ENCODE measurements around the gene IGLL5.

The IGLL5 gene

GRCh38 chr22:22928666-22929380 is 41.2 kb downstream of the IGLL5 start:
- no peak overlapping the region for H3K4me3 Mint-ChIP-seq

DNA sequence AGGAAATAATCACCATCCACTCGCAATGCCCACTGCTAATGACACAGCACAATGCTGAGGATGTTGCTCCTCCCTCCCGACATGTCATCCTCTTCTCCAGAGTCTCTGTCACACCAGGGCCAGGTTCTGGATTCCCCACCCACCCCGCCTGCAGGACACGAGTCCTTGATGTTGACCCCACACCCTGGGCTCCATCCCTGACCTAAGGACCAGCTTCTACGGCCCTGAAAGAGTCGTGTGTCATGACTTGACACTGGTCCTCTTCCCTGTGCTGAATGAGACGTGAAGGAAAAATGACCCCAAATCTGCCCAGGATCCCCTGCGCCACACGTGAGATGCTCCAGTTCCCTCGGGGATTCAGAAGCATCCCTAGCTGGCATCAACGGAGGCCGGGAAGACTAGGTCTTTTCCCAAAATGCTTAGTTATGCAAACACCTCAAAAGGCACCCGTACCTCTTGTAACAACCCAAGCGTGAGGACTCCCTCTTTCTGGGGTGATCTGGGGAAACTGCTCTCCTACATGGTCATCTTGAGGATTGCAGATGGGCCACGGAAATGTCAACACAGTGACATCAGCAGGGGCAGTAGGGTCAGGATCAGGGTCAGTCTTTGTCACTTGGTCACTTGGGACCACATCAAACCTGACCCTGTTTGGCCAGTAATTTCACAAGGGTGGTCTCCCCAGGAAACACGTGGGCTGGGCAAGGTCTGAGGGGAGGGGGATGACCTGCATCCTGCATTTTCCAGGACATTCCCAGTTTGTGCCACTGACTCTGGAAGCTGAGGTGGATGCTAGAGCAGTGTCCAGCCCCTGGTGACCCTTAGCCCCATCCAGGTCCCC is 42.0 kb downstream of the IGLL5 start:
- Mint-ChIP-seq H3K27me3 (no peaks in the 10 kb centered on the region), H3K27ac (no peak overlapping the region), H3K4me1 (ENCODE audit: low read depth) (peaks cover 11% of the 10 kb centered on the region), H3K9me3 (ENCODE audit: low read depth) (no peaks in the 10 kb centered on the region), H3K4me3 (no peak overlapping the region), H3K36me3 (no peaks in the 10 kb centered on the region)

More at GRCh38 chr22:22928666-22929380, 41.2 kb downstream of the IGLL5 start:
- Mint-ChIP-seq H3K36me3 (no peaks in the 10 kb centered on the region), H3K4me1 (ENCODE audit: low read depth) (peaks cover 11% of the 10 kb centered on the region), H3K9me3 (ENCODE audit: low read depth) (no peaks in the 10 kb centered on the region), H3K27ac (no peak overlapping the region), H3K27me3 (no peaks in the 10 kb centered on the region)

DNA sequence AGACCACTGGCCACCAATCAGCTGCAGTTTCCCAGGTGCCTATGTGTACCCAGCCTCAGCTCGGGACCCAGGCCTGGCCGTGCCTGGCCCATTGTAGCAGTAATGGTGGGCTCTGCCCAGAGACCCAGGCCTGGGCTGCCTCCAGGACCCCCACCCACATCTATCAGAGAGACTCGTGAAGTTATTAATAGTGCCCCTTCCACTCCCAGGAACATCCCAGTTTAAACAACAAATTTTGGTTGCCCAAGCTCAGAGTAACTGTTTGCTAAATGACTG is 42.5 kb downstream of the IGLL5 start:
- no peaks in the 10 kb centered on the region for H3K36me3 Mint-ChIP-seq
- H3K4me3 Mint-ChIP-seq, result no peak overlapping the region
- H3K27ac Mint-ChIP-seq, result no peak overlapping the region
- H3K27me3 Mint-ChIP-seq, result no peaks in the 10 kb centered on the region
- H3K9me3 Mint-ChIP-seq (ENCODE audit: low read depth), result no peaks in the 10 kb centered on the region
- H3K4me1 Mint-ChIP-seq (ENCODE audit: low read depth), result peaks cover 11% of the 10 kb centered on the region

GRCh38 chr22:22930571-22931556 is 43.2 kb downstream of the IGLL5 start:
- peaks cover 11% of the 10 kb centered on the region for H3K4me1 Mint-ChIP-seq (ENCODE audit: low read depth)
- H3K9me3 Mint-ChIP-seq (ENCODE audit: low read depth), result no peaks in the 10 kb centered on the region
- no peak overlapping the region for H3K27ac Mint-ChIP-seq
- H3K4me3 Mint-ChIP-seq, result no peak overlapping the region
- H3K36me3 Mint-ChIP-seq, result no peaks in the 10 kb centered on the region
- no peaks in the 10 kb centered on the region for H3K27me3 Mint-ChIP-seq

- Mint-ChIP-seq H3K27me3 (no peaks in the 10 kb centered on the region), H3K9me3 (ENCODE audit: low read depth) (no peaks in the 10 kb centered on the region), H3K4me3 (no peak overlapping the region), H3K4me1 (ENCODE audit: low read depth) (peaks cover 11% of the 10 kb centered on the region), H3K27ac (no peak overlapping the region), H3K36me3 (no peaks in the 10 kb centered on the region)
Observed at GRCh38 chr22:22931557-22932270, 44.1 kb downstream of the IGLL5 start.

DNA sequence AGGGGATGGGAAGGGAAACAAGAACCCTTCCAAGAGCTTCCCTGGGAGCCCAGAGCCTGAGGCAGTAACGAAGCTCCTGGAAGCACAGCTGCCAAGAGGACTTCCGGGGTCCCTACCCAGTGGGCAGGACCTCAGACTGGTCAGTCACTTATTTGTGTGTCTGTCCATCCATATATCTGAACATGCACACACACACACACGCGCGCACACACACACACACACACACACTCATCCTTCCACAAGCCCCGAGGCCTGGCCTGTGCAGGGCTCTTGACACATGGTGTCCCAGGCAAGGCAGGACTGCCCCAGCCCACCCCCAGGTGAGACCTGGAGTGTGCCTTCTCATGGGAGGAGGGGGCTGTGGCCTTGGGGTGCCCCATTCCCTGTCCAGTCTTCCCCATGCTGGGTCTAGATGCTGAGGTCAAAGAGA is 44.9 kb downstream of the IGLL5 start:
- Mint-ChIP-seq H3K4me3 (no peak overlapping the region), H3K27me3 (no peaks in the 10 kb centered on the region)

DNA sequence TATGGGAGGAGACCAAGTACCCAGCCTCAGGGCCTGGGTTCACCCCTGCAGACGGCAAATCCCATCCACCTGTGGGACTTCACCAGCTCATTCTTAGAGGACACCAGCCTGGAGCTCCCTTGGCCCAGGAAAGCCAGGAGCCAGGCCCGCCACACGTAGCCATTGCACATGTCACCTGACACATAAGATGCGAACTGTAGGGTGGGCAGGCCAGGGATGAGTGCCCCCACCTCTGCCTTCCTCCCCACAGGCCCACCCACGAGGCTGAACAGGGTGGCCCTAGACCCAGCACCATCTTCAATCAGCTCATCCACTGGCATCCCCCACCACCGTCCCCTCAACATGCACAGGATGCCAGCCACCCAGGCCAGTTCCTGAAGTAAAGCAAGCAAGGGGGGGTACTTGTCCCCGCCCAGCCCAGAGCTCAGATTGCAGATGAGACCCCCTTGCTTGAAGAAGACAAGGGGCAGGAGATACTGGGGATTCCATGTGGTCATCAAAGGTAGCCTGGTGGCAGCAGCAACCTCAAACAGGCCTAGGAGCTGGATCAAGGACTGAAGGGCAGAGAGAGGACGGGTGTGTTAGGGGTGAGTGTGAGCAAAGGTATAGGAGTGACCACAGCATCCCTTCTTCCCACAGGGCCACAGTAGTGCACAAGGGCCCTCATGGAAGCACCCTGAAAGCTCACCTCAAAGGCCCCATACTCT is 45.6 kb downstream of the IGLL5 start:
- no peaks in the 10 kb centered on the region for H3K9me3 Mint-ChIP-seq (ENCODE audit: low read depth)
- no peak overlapping the region for H3K27ac Mint-ChIP-seq
- no peaks in the 10 kb centered on the region for H3K36me3 Mint-ChIP-seq
- no peaks in the 10 kb centered on the region for H3K27me3 Mint-ChIP-seq
- no peak overlapping the region for H3K4me3 Mint-ChIP-seq
- H3K4me1 Mint-ChIP-seq (ENCODE audit: low read depth), result peaks cover 9% of the 10 kb centered on the region

More for the DNA sequence above, 44.9 kb downstream of the IGLL5 start:
- Mint-ChIP-seq H3K9me3 (ENCODE audit: low read depth) (no peaks in the 10 kb centered on the region), H3K27ac (no peak overlapping the region), H3K36me3 (no peaks in the 10 kb centered on the region), H3K4me1 (ENCODE audit: low read depth) (peaks cover 11% of the 10 kb centered on the region)

DNA sequence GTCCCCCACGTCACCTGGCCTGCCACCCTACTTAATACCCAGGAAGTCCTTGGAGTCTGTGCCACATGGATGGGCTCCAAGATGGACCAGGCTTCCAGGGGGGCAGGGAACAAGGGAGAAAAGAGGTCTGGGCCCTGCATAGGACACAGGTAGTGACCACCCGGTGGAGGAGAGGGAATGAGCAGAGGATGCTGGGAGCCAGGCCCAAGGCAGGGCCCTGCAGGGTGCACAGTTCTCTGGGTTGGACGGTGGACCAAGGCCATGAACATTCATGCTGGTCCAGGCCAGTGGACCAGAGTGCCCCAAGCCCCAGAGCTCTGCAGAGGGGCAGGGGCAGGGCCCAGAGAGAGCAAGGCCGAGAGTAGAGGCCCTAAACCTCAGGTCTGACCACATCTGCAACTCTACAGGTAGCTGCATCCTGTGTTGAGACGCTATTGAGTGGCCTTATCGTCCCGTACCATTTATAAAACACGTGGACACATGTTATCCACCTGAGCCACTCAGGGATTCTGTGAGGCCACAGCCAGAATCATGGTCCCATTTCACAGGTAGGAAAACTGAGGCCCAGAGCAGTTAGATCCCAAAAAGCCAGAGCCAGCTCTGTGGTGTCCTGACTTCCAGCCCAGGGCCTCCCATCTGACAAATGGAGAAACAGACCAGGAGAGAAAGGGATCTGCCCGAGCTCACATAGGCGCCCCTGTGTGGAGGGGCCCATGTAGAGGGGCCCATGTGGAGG is 46.4 kb downstream of the IGLL5 start:
- Mint-ChIP-seq H3K4me3 (no peak overlapping the region), H3K27ac (no peak overlapping the region), H3K9me3 (ENCODE audit: low read depth) (no peaks in the 10 kb centered on the region), H3K4me1 (ENCODE audit: low read depth) (peaks cover 4% of the 10 kb centered on the region), H3K36me3 (no peaks in the 10 kb centered on the region), H3K27me3 (no peaks in the 10 kb centered on the region)

GRCh38 chr22:22934543-22935055 is 47.0 kb downstream of the IGLL5 start:
- Mint-ChIP-seq H3K36me3 (no peaks in the 10 kb centered on the region), H3K4me1 (ENCODE audit: low read depth) (no peaks in the 10 kb centered on the region)

GRCh38 chr22:22935056-22935545 is 47.5 kb downstream of the IGLL5 start:
- H3K27me3 Mint-ChIP-seq, result no peaks in the 10 kb centered on the region
- no peaks in the 10 kb centered on the region for H3K4me1 Mint-ChIP-seq (ENCODE audit: low read depth)
- H3K9me3 Mint-ChIP-seq (ENCODE audit: low read depth), result no peaks in the 10 kb centered on the region
- H3K4me3 Mint-ChIP-seq, result no peak overlapping the region
- H3K27ac Mint-ChIP-seq, result no peak overlapping the region
- no peaks in the 10 kb centered on the region for H3K36me3 Mint-ChIP-seq

More at GRCh38 chr22:22934543-22935055, 47.0 kb downstream of the IGLL5 start:
- Mint-ChIP-seq H3K4me3 (no peak overlapping the region), H3K27ac (no peak overlapping the region), H3K27me3 (no peaks in the 10 kb centered on the region), H3K9me3 (ENCODE audit: low read depth) (no peaks in the 10 kb centered on the region)

GRCh38 chr22:22935546-22936157 is 48.0 kb downstream of the IGLL5 start:
- no peaks in the 10 kb centered on the region for H3K9me3 Mint-ChIP-seq (ENCODE audit: low read depth)
- H3K36me3 Mint-ChIP-seq, result no peaks in the 10 kb centered on the region
- no peaks in the 10 kb centered on the region for H3K4me1 Mint-ChIP-seq (ENCODE audit: low read depth)
- no peak overlapping the region for H3K27ac Mint-ChIP-seq
- no peaks in the 10 kb centered on the region for H3K27me3 Mint-ChIP-seq
- H3K4me3 Mint-ChIP-seq, result no peak overlapping the region

DNA sequence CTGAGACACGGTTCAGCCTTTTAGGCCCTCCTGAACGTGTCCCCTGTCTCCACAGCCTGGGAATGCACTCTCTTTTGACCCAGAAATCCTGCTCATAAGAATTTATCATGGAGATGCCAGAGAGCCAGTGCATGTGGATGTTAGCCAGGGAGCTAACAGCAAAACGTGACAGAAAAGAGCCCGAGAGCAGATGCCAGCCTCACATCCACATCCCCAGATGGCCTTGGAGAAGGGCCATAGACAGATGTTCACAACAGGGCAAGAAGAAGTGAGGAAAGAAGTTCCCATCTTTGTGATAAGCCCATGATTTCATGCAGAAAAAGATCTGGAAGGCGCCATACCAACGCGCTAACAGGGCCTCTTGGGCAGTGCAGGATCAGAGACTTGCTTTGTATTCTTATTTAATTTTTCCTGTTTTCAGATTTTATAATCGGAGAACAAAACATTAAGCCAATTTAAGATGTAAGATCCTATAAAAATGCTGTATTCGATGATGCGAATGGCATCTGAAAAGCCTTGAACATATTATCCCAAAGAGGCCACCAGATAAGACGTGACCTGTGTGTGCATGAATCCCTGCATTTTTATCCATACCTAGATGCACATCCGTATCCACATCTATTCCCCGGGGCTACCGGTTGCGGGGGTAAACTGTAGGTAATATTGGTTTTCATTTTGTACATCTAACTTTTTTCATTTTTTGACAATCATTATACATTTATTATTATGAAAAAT is 48.7 kb downstream of the IGLL5 start:
- Mint-ChIP-seq H3K36me3 (no peaks in the 10 kb centered on the region), H3K4me1 (ENCODE audit: low read depth) (no peaks in the 10 kb centered on the region), H3K27ac (no peak overlapping the region), H3K4me3 (no peak overlapping the region), H3K9me3 (ENCODE audit: low read depth) (no peaks in the 10 kb centered on the region), H3K27me3 (no peaks in the 10 kb centered on the region)
